ENCODE results near the gene CSNK2A2. TPM values are rescaled to one million over a fixed set of nuclear protein-coding genes. Genes with fewer than 3 reads are reported as not detected.
A peak's percentile ranks its signal among the peaks of the same experiment; 100 is the strongest.

Gene CSNK2A2
- total and polyA plus RNA-seq, 4 donors, result 18.6 to 74.7 (median 41.0) TPM

GRCh38 chr16:58127634-58128033 is 70.3 kb downstream of the CSNK2A2 start:
- no peaks in the 10 kb centered on the region for H3K27me3 ChIP-seq (ENCODE audit: control insufficient read depth in 3 of 3, insufficient read depth in 3 of 3, low read length in 2 of 3)
- H3K36me3 ChIP-seq (ENCODE audit: control insufficient read depth in 4 of 4, insufficient read depth in 4 of 4, low read length in 4 of 4), result no peaks in the 10 kb centered on the region
- DNase-seq (no peak), ATAC-seq (ENCODE audit: insufficient read depth, low FRiP score) (no peak)
- H3K9me3 ChIP-seq (ENCODE audit: control insufficient read depth in 4 of 4, insufficient read depth in 3 of 4, low read length in 3 of 4), result no peaks in the 10 kb centered on the region
- H3K27ac ChIP-seq (ENCODE audit: low read depth in 1 of 2, low read length in 1 of 2), result peak overlapping the region; percentile 10 to 52
- 22 to 36% methylated on average over 4 of the region's 4 CpGs for WGBS, 2 donors
- no peak overlapping the region for H3K4me3 ChIP-seq
- H3K4me1 ChIP-seq (ENCODE audit: control insufficient read depth in 5 of 5, insufficient read depth in 5 of 5, low read length in 5 of 5), result peaks cover 5 to 40% (median 23%) of the 10 kb centered on the region in 5 donors
- TF ChIP-seq CTCF (IDR thresholded peaks at IDR 0.05; ENCODE audit: control extremely low read depth, extremely low read depth), result no peak
- peak overlapping the region; percentile 34 to 85 for H3K9ac ChIP-seq (ENCODE audit: insufficient read depth in 1 of 2, low read length in 2 of 2)

GRCh38 chr16:58127033-58127556 is 70.8 kb downstream of the CSNK2A2 start:
- no peak for ATAC-seq (ENCODE audit: insufficient read depth, low FRiP score)
- Histone ChIP-seq H3K27ac (ENCODE audit: low read depth in 1 of 2, low read length in 1 of 2) (peak overlapping the region; percentile 52 to 86), H3K27me3 (ENCODE audit: control insufficient read depth in 3 of 3, insufficient read depth in 3 of 3, low read length in 2 of 3) (no peaks in the 10 kb centered on the region), H3K4me3 (no peak overlapping the region), H3K4me1 (ENCODE audit: control insufficient read depth in 5 of 5, insufficient read depth in 5 of 5, low read length in 5 of 5) (peaks cover 5 to 40% (median 23%) of the 10 kb centered on the region in 5 donors), H3K36me3 (ENCODE audit: control insufficient read depth in 4 of 4, insufficient read depth in 4 of 4, low read length in 4 of 4) (no peaks in the 10 kb centered on the region), H3K9ac (ENCODE audit: insufficient read depth in 1 of 2, low read length in 2 of 2) (peak overlapping the region; percentile 34 to 79), H3K9me3 (ENCODE audit: control insufficient read depth in 4 of 4, insufficient read depth in 3 of 4, low read length in 3 of 4) (no peaks in the 10 kb centered on the region)
- WGBS, 2 donors, result 17 to 18% methylated on average over 7 of the region's 7 CpGs
- peak; percentile 57 to 91 (median 79) for DNase-seq
- TF ChIP-seq CTCF (IDR thresholded peaks at IDR 0.05; ENCODE audit: control extremely low read depth, extremely low read depth), result peak; percentile 16

GRCh38 chr16:58126451-58126961 is 71.4 kb downstream of the CSNK2A2 start:
- H3K27me3 ChIP-seq (ENCODE audit: control insufficient read depth in 3 of 3, insufficient read depth in 3 of 3, low read length in 2 of 3), result no peaks in the 10 kb centered on the region
- H3K4me1 ChIP-seq (ENCODE audit: control insufficient read depth in 5 of 5, insufficient read depth in 5 of 5, low read length in 5 of 5), result peaks cover 5 to 46% (median 25%) of the 10 kb centered on the region in 5 donors
- TF ChIP-seq CTCF (IDR thresholded peaks at IDR 0.05; ENCODE audit: control extremely low read depth, extremely low read depth), result no peak
- 51 to 65% methylated on average over 4 of the region's 4 CpGs for WGBS, 2 donors
- ATAC-seq (ENCODE audit: insufficient read depth, low FRiP score) (no peak), DNase-seq (no peak)
- no peak overlapping the region for H3K4me3 ChIP-seq
- no peaks in the 10 kb centered on the region for H3K9me3 ChIP-seq (ENCODE audit: control insufficient read depth in 4 of 4, insufficient read depth in 3 of 4, low read length in 3 of 4)
- H3K27ac ChIP-seq (ENCODE audit: low read depth in 1 of 2, low read length in 1 of 2), result peak overlapping the region; percentile 37 to 41
- H3K36me3 ChIP-seq (ENCODE audit: control insufficient read depth in 4 of 4, insufficient read depth in 4 of 4, low read length in 4 of 4), result no peaks in the 10 kb centered on the region
- H3K9ac ChIP-seq (ENCODE audit: insufficient read depth in 1 of 2, low read length in 2 of 2), result peak overlapping the region in 1 of 2 donors; percentile 79

All from lung (tissue), 12 donors.